K562 (cell line): ENCODE data around the gene MYLIP. TPM values are rescaled to one million over a fixed set of nuclear protein-coding genes. Genes with fewer than 3 reads are reported as not detected.

Source experiments
- FOXJ3 ChIP-seq: sonication (generic); formaldehyde crosslinking; IDR thresholded peaks from 2 replicates; pipeline ENCODE4 v1.4.0; 2020; ENCODE audit warnings: mild to moderate bottlenecking, missing genetic modification reagents
- KAT8 ChIP-seq: fragments of 450-650 bp; IDR thresholded peaks from 2 replicates; pipeline ENCODE4 v1.6.1; 2016; ENCODE audit warnings: low read depth, mild to moderate bottlenecking
- KDM5B ChIP-seq: fragments of 200-600 bp; sonication (generic); IDR thresholded peaks from 2 replicates; pipeline ENCODE4 v1.6.1; 2012; ENCODE audit warnings: low read depth, mild to moderate bottlenecking, moderate library complexity, low read length, control low read depth, inconsistent platforms; ENCODE audit not compliant: insufficient replicate concordance
- PHF8 ChIP-seq: fragments of 200-600 bp; sonication (generic); IDR thresholded peaks from 2 replicates; pipeline ENCODE4 v1.6.1; 2012; ENCODE audit warnings: mixed run types, mild to moderate bottlenecking, inconsistent platforms, low read length, moderate library complexity, borderline replicate concordance
- RBM14 ChIP-seq: fragments of 200-400 bp; formaldehyde crosslinking; IDR thresholded peaks from 2 replicates; pipeline ENCODE4 v1.6.1; 2018; ENCODE audit warnings: low read depth, mild to moderate bottlenecking, low read length, moderate library complexity, borderline replicate concordance; ENCODE audit not compliant: insufficient read depth
- TFAM ChIP-seq: fragments of 250-450 bp; sonication (Bioruptor Pico); conservative IDR thresholded peaks from 2 replicates; pipeline ENCODE4 v1.5.0; 2021; ENCODE audit warnings: mild to moderate bottlenecking, moderate library complexity
- polyA plus RNA-seq, 8 experiments: library from polyadenylated mRNA; depleted of rRNA in 4 of 8; stranded (reverse) in 5 of 8; unstranded in 3 of 8; fragments of >200 nt; fragmentation: Nextera tagmentation in 2 of 8; fragmentation: Illumina TruSeq in 1 of 8; extraction: Ambion mirVana in 2 of 8; extraction: Trizol in 1 of 8; gene quantifications; 2 replicates each; pipeline versions ENCODE4 v1.2.1 to v1.2.3, GENCODE V29; 2011 to 2014; ENCODE audit warnings: inconsistent platforms in 1 of 8, missing spikeins in 1 of 8
- total RNA-seq, 7 experiments: library from RNA; depleted of rRNA in 6 of 7; stranded (reverse); fragments of >200 nt in 6 of 7; fragmentation: Illumina TruSeq in 2 of 7; extraction: Trizol in 2 of 7; gene quantifications; 2 replicates each; pipeline versions ENCODE4 v1.2.1 to v1.2.3, GENCODE V29; 2011 to 2021; ENCODE audit warnings: low replicate concordance in 1 of 7
- TF ChIP-seq, protein P1 (sequence below): fragments of 250-450 bp; sonication (Bioruptor Pico); IDR thresholded peaks from 2 replicates; pipeline ENCODE4 v1.5.0; 2021
- TF ChIP-seq, protein P2 (sequence below): sonication (generic); formaldehyde crosslinking; IDR thresholded peaks from 2 replicates; pipeline ENCODE4 v1.8.0; 2022; ENCODE audit warnings: missing genetic modification reagents, mild to moderate bottlenecking, borderline replicate concordance
- TF ChIP-seq, protein P3 (sequence below): sonication (generic); formaldehyde crosslinking; IDR thresholded peaks from 2 replicates; pipeline ENCODE4 v1.8.0; 2023; ENCODE audit warnings: mild to moderate bottlenecking, missing genetic modification reagents
- TF ChIP-seq, protein P4 (sequence below): sonication (generic); formaldehyde crosslinking; IDR thresholded peaks from 2 replicates; pipeline ENCODE4 v1.9.0; 2022; ENCODE audit warnings: mild to moderate bottlenecking, missing genetic modification reagents
- TF ChIP-seq, protein P5 (sequence below), 2 experiments: IDR thresholded peaks in 1 of 2; conservative IDR thresholded peaks in 1 of 2; 2 replicates each; pipeline ENCODE4 v1.6.1; 2016; ENCODE audit warnings: low read depth in 2 of 2, mild to moderate bottlenecking in 1 of 2, missing compliant biosample characterization in 1 of 2, missing genetic modification characterization in 1 of 2, moderate library complexity in 1 of 2
- TF ChIP-seq, protein P6 (sequence below): sonication (generic); formaldehyde crosslinking; IDR thresholded peaks from 2 replicates; pipeline ENCODE4 v1.8.1; 2022; ENCODE audit warnings: missing genetic modification reagents

The MYLIP gene
- total and polyA plus RNA-seq, 9 of the 15 experiments (the other 6 are each of a cell fraction or from before 2014, with no cell fraction given) = 10.8 to 43.5 (median 31.5) TPM

DNA sequence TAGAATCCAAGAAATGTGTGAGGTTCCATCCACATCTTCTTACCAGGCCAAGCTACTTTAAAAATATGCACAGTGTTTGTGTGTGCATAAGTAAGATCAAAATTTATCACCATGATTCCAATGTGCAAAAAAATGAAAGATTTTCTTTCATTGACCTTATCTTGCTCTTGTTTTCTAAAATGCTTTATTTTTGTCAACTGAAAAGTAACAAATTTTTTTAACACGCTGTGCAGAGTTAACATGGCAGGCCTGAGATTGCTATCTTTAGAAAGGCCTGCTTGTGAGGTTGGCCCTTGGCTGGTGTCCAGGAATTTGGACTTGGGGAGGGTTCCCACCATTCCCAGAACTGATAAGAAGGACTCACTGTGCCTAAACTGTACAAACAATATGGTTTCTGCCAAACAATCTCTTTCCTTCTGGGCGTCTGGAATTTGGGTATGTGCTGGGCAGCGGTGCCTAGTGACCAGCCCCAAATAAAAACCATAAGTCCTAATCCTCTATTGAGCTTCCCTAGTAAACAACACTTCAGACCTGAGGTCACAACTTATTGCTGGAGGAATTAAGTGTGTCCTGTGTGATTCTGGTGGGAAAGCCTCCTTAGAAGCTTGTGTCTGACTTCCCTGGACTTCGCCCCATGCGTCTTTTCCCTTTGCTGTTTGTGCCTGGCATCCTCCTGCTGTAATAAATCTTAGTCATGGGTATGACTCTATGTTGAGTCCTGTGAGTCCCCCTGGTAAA is 19.8 kb upstream of the MYLIP start (continued):
- no peak for TF ChIP-seq RBM14
- TF ChIP-seq KDM5B = no peak
- TF ChIP-seq, protein P1, sequence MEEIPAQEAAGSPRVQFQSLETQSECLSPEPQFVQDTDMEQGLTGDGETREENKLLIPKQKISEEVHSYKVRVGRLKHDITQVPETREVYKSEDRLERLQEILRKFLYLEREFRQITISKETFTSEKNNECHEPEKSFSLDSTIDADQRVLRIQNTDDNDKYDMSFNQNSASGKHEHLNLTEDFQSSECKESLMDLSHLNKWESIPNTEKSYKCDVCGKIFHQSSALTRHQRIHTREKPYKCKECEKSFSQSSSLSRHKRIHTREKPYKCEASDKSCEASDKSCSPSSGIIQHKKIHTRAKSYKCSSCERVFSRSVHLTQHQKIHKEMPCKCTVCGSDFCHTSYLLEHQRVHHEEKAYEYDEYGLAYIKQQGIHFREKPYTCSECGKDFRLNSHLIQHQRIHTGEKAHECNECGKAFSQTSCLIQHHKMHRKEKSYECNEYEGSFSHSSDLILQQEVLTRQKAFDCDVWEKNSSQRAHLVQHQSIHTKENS (CRISPR knock-in tag) = no peak
- TF ChIP-seq, protein P2, sequence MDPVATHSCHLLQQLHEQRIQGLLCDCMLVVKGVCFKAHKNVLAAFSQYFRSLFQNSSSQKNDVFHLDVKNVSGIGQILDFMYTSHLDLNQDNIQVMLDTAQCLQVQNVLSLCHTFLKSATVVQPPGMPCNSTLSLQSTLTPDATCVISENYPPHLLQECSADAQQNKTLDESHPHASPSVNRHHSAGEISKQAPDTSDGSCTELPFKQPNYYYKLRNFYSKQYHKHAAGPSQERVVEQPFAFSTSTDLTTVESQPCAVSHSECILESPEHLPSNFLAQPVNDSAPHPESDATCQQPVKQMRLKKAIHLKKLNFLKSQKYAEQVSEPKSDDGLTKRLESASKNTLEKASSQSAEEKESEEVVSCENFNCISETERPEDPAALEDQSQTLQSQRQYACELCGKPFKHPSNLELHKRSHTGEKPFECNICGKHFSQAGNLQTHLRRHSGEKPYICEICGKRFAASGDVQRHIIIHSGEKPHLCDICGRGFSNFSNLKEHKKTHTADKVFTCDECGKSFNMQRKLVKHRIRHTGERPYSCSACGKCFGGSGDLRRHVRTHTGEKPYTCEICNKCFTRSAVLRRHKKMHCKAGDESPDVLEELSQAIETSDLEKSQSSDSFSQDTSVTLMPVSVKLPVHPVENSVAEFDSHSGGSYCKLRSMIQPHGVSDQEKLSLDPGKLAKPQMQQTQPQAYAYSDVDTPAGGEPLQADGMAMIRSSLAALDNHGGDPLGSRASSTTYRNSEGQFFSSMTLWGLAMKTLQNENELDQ (CRISPR knock-in tag) = no peak
- TF ChIP-seq, protein P3, sequence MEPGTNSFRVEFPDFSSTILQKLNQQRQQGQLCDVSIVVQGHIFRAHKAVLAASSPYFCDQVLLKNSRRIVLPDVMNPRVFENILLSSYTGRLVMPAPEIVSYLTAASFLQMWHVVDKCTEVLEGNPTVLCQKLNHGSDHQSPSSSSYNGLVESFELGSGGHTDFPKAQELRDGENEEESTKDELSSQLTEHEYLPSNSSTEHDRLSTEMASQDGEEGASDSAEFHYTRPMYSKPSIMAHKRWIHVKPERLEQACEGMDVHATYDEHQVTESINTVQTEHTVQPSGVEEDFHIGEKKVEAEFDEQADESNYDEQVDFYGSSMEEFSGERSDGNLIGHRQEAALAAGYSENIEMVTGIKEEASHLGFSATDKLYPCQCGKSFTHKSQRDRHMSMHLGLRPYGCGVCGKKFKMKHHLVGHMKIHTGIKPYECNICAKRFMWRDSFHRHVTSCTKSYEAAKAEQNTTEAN (CRISPR knock-in tag) = no peak
- TF ChIP-seq FOXJ3 = no peak
- no peak for TF ChIP-seq TFAM (CRISPR knock-in tag)
- no peak for TF ChIP-seq PHF8
- TF ChIP-seq, protein P4, sequence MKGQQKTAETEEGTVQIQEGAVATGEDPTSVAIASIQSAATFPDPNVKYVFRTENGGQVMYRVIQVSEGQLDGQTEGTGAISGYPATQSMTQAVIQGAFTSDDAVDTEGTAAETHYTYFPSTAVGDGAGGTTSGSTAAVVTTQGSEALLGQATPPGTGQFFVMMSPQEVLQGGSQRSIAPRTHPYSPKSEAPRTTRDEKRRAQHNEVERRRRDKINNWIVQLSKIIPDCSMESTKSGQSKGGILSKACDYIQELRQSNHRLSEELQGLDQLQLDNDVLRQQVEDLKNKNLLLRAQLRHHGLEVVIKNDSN (CRISPR knock-in tag) = no peak
- TF ChIP-seq, protein P5, sequence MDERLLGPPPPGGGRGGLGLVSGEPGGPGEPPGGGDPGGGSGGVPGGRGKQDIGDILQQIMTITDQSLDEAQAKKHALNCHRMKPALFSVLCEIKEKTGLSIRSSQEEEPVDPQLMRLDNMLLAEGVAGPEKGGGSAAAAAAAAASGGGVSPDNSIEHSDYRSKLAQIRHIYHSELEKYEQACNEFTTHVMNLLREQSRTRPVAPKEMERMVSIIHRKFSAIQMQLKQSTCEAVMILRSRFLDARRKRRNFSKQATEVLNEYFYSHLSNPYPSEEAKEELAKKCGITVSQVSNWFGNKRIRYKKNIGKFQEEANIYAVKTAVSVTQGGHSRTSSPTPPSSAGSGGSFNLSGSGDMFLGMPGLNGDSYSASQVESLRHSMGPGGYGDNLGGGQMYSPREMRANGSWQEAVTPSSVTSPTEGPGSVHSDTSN (CRISPR knock-in tag; IDR thresholded peaks at IDR 0.05; ENCODE audit: low read depth) = no peak
- TF ChIP-seq, protein P5 (tag; conservative IDR thresholded peaks at IDR 0.05; ENCODE audit: low read depth) = peak; percentile 42
- no peak for TF ChIP-seq KAT8
- TF ChIP-seq, protein P6, sequence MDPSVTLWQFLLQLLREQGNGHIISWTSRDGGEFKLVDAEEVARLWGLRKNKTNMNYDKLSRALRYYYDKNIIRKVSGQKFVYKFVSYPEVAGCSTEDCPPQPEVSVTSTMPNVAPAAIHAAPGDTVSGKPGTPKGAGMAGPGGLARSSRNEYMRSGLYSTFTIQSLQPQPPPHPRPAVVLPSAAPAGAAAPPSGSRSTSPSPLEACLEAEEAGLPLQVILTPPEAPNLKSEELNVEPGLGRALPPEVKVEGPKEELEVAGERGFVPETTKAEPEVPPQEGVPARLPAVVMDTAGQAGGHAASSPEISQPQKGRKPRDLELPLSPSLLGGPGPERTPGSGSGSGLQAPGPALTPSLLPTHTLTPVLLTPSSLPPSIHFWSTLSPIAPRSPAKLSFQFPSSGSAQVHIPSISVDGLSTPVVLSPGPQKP = no peak
